Mesothelial cell of epicardium (in vitro differentiated cells): ENCODE measurements around the gene METTL6. TPM values are rescaled to one million over a fixed set of nuclear protein-coding genes. Genes with fewer than 3 reads are reported as not detected.

Experiments
- DNase-seq, 2 experiments: peaks; one replicate each; pipeline ENCODE4 v3.0.0; 2021; ENCODE audit warnings: low spot score in 2 of 2; ENCODE audit not compliant: unreplicated experiment in 2 of 2
- H3K27ac Mint-ChIP-seq: 2 replicates; pipeline ENCODE4 v1.8.0; 2021; ENCODE audit warnings: mixed read lengths
- H3K27me3 Mint-ChIP-seq: 2 replicates; pipeline ENCODE4 v1.8.0; 2021; ENCODE audit warnings: low read depth, mixed read lengths
- H3K36me3 Mint-ChIP-seq: 2 replicates; pipeline ENCODE4 v1.8.0; 2021; ENCODE audit warnings: mixed read lengths
- H3K4me1 Mint-ChIP-seq: 2 replicates; pipeline ENCODE4 v1.8.0; 2021; ENCODE audit warnings: mixed read lengths
- H3K4me3 Mint-ChIP-seq: 2 replicates; pipeline ENCODE4 v1.8.0; 2021; ENCODE audit warnings: mild to moderate bottlenecking, moderate library complexity, mixed read lengths
- H3K9me3 Mint-ChIP-seq: 2 replicates; pipeline ENCODE4 v1.8.0; 2021; ENCODE audit warnings: mixed read lengths
- CTCF ChIP-seq: fragments of 200-600 bp; sonication (generic); IDR thresholded peaks from one replicate; pipeline ENCODE4 v1.5.0; 2021; ENCODE audit warnings: antibody characterized with exemption; ENCODE audit not compliant: unreplicated experiment
- total RNA-seq: library from RNA; stranded (reverse); gene quantifications from 3 replicates; pipeline ENCODE4 v1.2.1, GENCODE V29; 2021

Gene METTL6
- 23.5 to 26.7 TPM (median 25.8 TPM) in 3 replicates for total RNA-seq

- no peaks in the 10 kb centered on the region for H3K9me3 Mint-ChIP-seq
- no peaks in the 10 kb centered on the region for H3K27me3 Mint-ChIP-seq
- peak within 1 kb of the TSS; percentile 96 for H3K4me3 Mint-ChIP-seq
- H3K36me3 Mint-ChIP-seq: peaks cover 13% of the 10 kb centered on the region
- H3K4me1 Mint-ChIP-seq: peaks cover 34% of the 10 kb centered on the region
- TF ChIP-seq CTCF: no peak
- peak within 1 kb of the TSS; percentile 88 for H3K27ac Mint-ChIP-seq
- DNase-seq: peak; percentile 51 to 77
Observed at GRCh38 chr3:15427182-15427880, at the start of gene METTL6, which contains the start of gene EAF1. TSS of gene METTL6 (minus strand) at chr3:15427544. CDS start at chr3:15426511, 1,033 bp downstream. TSS of gene EAF1 (plus strand) at chr3:15427598. CDS start at chr3:15427780, 182 bp downstream.

- H3K4me1 Mint-ChIP-seq: no peaks in the 10 kb centered on the region
- H3K27ac Mint-ChIP-seq: no peak overlapping the region
- H3K4me3 Mint-ChIP-seq: no peak overlapping the region
- no peaks in the 10 kb centered on the region for H3K36me3 Mint-ChIP-seq
- peaks cover 4% of the 10 kb centered on the region for H3K9me3 Mint-ChIP-seq
- no peak for DNase-seq
- no peaks in the 10 kb centered on the region for H3K27me3 Mint-ChIP-seq
- TF ChIP-seq CTCF: no peak
Observed at GRCh38 chr3:15476378-15476777, 49.0 kb upstream of the METTL6 start.

- no peaks in the 10 kb centered on the region for H3K4me1 Mint-ChIP-seq
- no peak for TF ChIP-seq CTCF
- no peak overlapping the region for H3K27ac Mint-ChIP-seq
- no peaks in the 10 kb centered on the region for H3K9me3 Mint-ChIP-seq
- DNase-seq: no peak
- H3K27me3 Mint-ChIP-seq: no peaks in the 10 kb centered on the region
- no peaks in the 10 kb centered on the region for H3K36me3 Mint-ChIP-seq
- no peak overlapping the region for H3K4me3 Mint-ChIP-seq
Observed at GRCh38 chr3:15475161-15475560, 47.8 kb upstream of the METTL6 start.

GRCh38 chr3:15471861-15472260 lies 44.5 kb upstream of the METTL6 start:
- no peak for DNase-seq
- Mint-ChIP-seq H3K4me3 (no peak overlapping the region), H3K4me1 (no peaks in the 10 kb centered on the region), H3K27ac (no peak overlapping the region), H3K9me3 (no peaks in the 10 kb centered on the region), H3K36me3 (peaks cover 4% of the 10 kb centered on the region), H3K27me3 (no peaks in the 10 kb centered on the region)
- TF ChIP-seq CTCF: no peak

GRCh38 chr3:15470849-15471248 lies 43.5 kb upstream of the METTL6 start:
- H3K4me1 Mint-ChIP-seq: no peaks in the 10 kb centered on the region
- no peak for DNase-seq
- no peaks in the 10 kb centered on the region for H3K9me3 Mint-ChIP-seq
- H3K27ac Mint-ChIP-seq: no peak overlapping the region
- no peak overlapping the region for H3K4me3 Mint-ChIP-seq
- no peaks in the 10 kb centered on the region for H3K27me3 Mint-ChIP-seq
- H3K36me3 Mint-ChIP-seq: peaks cover 4% of the 10 kb centered on the region
- TF ChIP-seq CTCF: no peak
